ENCODE measurements around the gene SETD2.
"Not testable (repeated sequence)": the region's sequence is repeated elsewhere in the genome, so short reads cannot be mapped to it uniquely, and the experiment has no call there.

SETD2 gene

GRCh38 chr3:47151836-47152235 lies 12.1 kb downstream of the SETD2 start:
- DNase-seq = no peak

DNA sequence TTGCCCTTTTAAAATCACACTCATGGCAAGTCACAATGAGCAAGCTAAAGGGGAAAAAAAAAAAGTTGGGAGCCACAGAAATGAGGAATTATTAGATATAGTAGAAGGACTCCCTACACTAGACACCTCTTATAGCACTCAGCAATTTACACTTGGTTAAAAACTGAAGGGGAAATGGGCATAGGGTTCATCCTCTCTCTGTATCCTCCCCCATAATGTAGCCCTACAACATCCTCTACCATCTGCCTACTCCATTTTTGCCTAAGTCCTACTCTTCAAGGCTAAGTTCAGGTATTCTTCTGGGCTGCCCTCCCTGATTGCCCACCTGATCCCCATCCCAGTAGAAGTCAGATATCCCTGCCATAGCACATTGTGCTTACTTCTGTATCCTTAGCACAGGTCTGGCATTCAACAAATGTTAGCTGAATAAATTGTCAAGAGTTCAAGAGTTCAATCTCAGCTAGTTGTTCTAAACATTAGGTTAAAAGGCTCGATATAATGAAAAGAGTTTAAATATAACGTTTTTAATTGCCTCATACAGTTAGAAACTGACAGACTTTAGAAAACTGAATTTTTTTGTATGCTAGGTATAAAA lies 14.5 kb downstream of the SETD2 start:
- DNase-seq = no peak

DNA sequence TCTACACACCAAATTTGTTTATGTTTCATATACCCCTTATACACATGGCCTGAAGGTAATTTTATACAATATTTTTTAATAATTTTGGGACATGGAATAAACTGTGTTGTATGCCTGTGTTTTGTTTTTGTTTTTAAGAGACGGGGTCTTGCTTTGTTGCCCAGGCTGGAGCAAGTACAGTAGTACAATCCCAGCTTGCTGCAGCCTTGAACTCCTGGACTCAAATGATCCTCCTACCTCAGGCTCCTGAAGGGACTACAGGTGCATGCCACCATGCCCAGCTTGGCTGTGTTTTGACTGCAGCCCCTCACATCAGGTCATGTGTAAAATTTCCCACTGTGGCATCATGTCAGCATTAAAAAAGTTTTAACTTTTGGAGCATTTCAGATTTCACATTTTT lies 18.6 kb downstream of the SETD2 start:
- no peak for DNase-seq

- no peak for DNase-seq
Measured at GRCh38 chr3:47143068-47143467, 20.8 kb downstream of the SETD2 start.

DNA sequence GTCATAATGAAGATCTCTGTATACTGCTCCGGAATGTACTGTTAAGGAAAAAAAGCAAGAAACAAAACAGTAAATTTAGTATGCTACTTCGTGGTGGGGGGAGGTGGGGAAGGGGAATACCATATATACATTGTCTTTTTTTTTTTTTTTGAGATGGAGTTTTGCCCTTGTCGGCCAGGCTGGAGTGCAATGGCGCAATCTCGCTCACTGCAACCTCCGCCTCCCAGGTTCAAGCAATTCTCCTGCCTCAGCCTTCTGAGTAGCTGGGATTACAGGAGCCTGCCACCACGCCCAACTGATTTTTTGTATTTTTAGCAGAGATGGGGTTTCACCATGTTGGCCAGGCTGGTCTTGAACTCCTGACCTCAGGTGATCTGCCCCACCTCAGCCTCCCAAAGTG lies 21.4 kb downstream of the SETD2 start:
- DNase-seq = not testable (repeated sequence)

- not testable (repeated sequence) for DNase-seq
Measured at GRCh38 chr3:47140973-47141461, 22.9 kb downstream of the SETD2 start.

DNA sequence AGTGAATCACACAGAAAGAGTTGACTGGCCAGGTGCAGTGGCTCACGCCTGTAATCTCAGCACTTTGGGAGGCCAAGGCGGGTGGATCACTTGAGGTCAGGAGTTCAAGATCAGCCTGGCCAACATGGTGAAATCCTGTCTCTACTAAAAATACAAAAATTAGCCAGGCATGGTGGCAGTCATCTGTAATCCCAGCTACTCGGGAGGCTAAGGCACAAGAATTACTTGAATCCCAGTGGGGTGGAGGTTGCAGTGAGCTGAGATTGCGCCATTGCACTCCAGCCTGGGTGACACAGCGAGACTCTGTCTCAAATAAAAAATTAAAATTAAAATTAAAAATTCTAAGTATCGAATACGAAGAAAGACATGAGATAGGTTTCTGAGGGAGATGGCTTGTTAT lies 23.4 kb downstream of the SETD2 start:
- not testable (repeated sequence) for DNase-seq

DNA sequence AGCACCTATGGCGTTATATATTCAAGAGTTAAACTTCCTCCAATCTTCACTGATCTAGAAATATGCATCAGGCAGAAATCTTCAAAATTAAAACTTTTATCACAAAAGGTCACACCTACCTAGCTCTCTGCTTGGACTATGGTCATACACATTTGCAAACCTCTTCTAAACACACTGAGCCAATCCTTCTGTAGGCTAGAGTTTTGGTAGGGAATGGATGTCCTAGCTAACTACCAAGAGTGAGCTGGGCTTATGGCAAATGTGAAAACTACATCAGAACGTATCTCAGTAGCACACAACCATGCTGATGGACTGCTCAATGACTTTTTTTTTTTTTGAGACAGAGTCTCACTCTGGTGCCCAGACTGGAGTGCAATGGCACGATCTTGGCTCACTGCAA lies 29.6 kb downstream of the SETD2 start:
- DNase-seq = no peak

- DNase-seq = no peak
Measured at GRCh38 chr3:47133641-47134040, 30.3 kb downstream of the SETD2 start.

GRCh38 chr3:47130557-47130956 lies 33.4 kb downstream of the SETD2 start:
- DNase-seq = no peak

- DNase-seq = no peak
Measured at GRCh38 chr3:47128137-47128536, 35.8 kb downstream of the SETD2 start.

- DNase-seq = no peak
Measured at GRCh38 chr3:47123857-47124256, 40.1 kb downstream of the SETD2 start.

DNA sequence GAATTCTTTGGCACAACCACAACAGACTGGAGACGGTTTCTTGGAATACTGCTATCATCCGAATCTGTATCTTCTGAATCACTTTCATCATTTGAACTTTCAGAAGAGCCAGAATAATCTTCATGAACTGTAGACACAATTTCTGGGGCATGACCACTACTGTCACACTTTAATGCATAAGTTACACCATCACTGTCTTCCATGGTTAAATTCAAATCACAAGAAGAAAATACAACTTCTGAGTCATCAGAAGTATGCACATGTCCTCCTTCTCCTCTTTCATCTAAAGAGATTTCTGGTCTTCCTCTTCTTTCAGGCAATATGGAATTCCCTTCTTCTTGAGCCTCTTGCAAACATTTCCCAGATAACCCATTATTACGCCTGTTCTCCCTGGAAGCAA lies 42.5 kb downstream of the SETD2 start:
- no peak for DNase-seq

- DNase-seq = no peak
Measured at GRCh38 chr3:47120138-47120537, 43.8 kb downstream of the SETD2 start.

DNA sequence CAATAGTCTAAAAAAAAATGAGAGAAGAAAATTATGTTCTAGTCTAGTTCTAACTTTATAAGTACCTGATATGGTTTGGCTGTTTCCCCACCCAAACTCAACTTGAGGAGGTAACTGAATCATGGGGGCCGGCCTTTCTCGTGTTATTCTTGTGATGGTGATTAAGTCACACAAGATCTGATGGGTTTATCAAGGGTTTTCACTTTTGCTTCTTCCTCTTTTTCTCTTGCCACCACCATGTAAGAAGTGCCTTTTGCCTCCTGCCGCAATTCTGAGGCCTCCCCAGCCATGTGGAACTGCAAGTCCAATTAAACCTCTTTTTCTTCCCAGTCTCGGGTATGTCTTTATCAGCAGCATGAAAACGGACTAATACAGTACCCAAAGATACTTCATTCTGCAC lies 44.5 kb downstream of the SETD2 start:
- not testable (repeated sequence) for DNase-seq

DNA sequence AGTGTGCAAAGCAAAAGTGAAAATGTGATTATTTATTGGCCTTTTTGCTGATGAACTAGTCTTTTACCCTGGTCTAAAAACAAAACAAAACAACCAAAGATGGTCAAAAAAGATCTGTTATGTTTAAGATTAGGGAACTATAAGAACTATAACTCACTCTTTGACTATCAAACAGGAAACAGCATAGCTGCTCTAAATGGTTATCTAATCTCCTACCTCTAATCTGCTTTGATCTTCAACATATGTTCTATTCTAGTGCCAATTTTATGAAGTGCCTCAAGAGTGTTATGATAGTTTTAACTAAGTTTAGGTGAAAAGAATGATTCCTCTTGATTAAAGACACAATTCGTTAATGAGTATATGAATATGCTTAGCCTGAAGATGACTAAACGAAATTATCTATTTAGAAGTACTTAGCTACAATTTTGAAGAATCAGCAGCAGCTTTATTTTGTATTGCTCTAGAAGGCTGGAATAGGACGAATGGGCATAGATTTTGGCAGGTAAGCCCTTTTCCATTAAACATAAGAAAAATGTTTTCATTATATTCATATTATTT lies 46.0 kb downstream of the SETD2 start:
- no peak for DNase-seq

DNA sequence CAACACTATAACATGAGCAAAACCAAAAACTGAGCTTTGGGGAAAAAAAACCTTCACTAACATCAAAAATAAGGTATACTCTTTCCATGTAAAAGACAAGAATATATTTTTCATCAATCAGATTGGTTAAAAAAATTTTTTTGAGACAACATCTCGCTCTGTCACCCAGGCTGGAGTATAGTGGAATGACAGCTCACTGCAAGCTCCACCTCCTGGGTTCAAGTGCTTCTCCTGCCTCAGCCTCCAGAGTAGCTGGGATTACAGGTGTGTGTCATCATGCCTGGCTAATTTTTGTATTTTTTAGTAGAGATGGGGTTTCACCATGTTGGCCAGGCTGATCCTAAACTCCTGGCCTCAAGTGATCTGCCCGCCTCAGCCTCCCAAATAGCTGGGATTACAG lies 48.4 kb downstream of the SETD2 start:
- not testable (repeated sequence) for DNase-seq

- no peak for DNase-seq
Measured at GRCh38 chr3:47113669-47114365, 50.1 kb downstream of the SETD2 start.

GRCh38 chr3:47112997-47113396 lies 50.9 kb downstream of the SETD2 start:
- DNase-seq = no peak

GRCh38 chr3:47109393-47109792 lies 54.5 kb downstream of the SETD2 start:
- DNase-seq = no peak

GRCh38 chr3:47108546-47108945 lies 55.4 kb downstream of the SETD2 start:
- no peak for DNase-seq

DNA sequence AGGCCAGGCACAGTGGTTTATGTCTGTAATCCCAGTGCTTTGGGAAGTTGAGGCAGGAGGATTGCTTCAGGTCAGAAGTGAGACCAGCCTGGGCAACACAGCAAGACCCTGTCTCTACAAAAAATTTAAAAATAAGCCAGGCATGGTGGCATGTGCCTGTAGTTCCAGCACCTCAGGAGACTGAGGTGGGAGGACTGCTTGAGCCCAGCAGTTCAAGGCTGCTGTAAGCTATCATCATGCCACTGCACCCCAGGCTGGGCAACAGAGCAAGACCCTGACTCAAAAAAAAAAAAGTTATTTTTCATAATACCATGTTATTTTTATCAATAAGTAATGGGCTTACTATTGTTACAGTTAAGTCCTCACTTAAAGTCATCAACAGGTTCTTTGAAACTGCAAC lies 59.7 kb downstream of the SETD2 start:
- DNase-seq = no peak

DNA sequence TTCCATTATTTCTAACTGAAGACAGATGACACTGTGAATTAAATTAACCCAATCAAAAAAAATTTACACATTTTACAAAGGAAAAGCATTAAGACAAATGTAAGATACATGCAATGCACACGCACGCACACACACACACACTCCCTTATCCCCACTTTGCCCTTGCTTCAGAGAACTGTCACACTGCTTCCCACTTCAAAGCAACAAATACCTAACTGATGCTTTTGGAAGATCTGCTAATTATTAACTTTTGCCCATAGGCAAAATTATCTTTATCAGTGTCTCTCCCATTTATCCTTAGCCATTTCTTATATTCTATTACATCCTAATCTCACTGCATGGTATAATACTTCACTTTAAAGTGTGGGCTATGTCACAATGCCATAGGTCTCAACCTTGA lies 60.3 kb downstream of the SETD2 start:
- DNase-seq = no peak

GRCh38 chr3:47102081-47102600 lies 61.8 kb downstream of the SETD2 start:
- DNase-seq = no peak

Measured in activated effector memory CD4-positive, alpha-beta T cell treated with anti-CD3 and anti-CD28 coated beads, Interleukin-2, amount 50 U/mL, for 16 hours (primary cell).